Measurements from ENCODE around the gene DNM3. TPM values are rescaled to one million over a fixed set of nuclear protein-coding genes. Genes with fewer than 3 reads are reported as not detected.

The DNM3 gene
- total RNA-seq, 1 experiment from 2014 or later: 0.45 TPM

- Histone ChIP-seq H2AFZ (ENCODE audit: low read length) (no peak overlapping the region), H3K36me3 (ENCODE audit: insufficient read depth, low read length) (no peaks in the 10 kb centered on the region), H3K79me2 (ENCODE audit: low read length) (no peaks in the 10 kb centered on the region), H3K9me2 (replicated peaks; ENCODE audit: insufficient read depth, low read length) (no peaks in the 10 kb centered on the region), H3K27ac (ENCODE audit: low read length) (no peak overlapping the region), H3K4me3 (ENCODE audit: low read length) (no peak overlapping the region), H3K27me3 (ENCODE audit: low read length) (no peaks in the 10 kb centered on the region), H3K4me2 (ENCODE audit: low read depth, low read length, poor library complexity, severe bottlenecking) (no peak overlapping the region), H3K9ac (ENCODE audit: low read length) (no peak overlapping the region), H3K4me1 (ENCODE audit: low read length) (no peaks in the 10 kb centered on the region), H3K9me3 (ENCODE audit: low read length) (no peaks in the 10 kb centered on the region), H4K20me1 (ENCODE audit: insufficient read depth, low read depth, low read length) (no peaks in the 10 kb centered on the region)
- no peak for DNase-seq
Measured at GRCh38 chr1:172328266-172328665, 487.0 kb downstream of the DNM3 start.

GRCh38 chr1:172332230-172332629 lies 490.9 kb downstream of the DNM3 start:
- no peak overlapping the region for H2AFZ ChIP-seq (ENCODE audit: low read length)
- H3K4me1 ChIP-seq (ENCODE audit: low read length): no peaks in the 10 kb centered on the region
- H4K20me1 ChIP-seq (ENCODE audit: insufficient read depth, low read depth, low read length): no peaks in the 10 kb centered on the region
- no peak for DNase-seq
- no peaks in the 10 kb centered on the region for H3K79me2 ChIP-seq (ENCODE audit: low read length)
- H3K9ac ChIP-seq (ENCODE audit: low read length): no peak overlapping the region
- no peaks in the 10 kb centered on the region for H3K36me3 ChIP-seq (ENCODE audit: insufficient read depth, low read length)
- H3K9me3 ChIP-seq (ENCODE audit: low read length): no peaks in the 10 kb centered on the region
- no peaks in the 10 kb centered on the region for H3K9me2 ChIP-seq (replicated peaks; ENCODE audit: insufficient read depth, low read length)
- no peak overlapping the region for H3K4me3 ChIP-seq (ENCODE audit: low read length)
- H3K27me3 ChIP-seq (ENCODE audit: low read length): no peaks in the 10 kb centered on the region
- no peak overlapping the region for H3K4me2 ChIP-seq (ENCODE audit: low read depth, low read length, poor library complexity, severe bottlenecking)
- no peak overlapping the region for H3K27ac ChIP-seq (ENCODE audit: low read length)

- no peak overlapping the region for H3K27ac ChIP-seq (ENCODE audit: low read length)
- no peaks in the 10 kb centered on the region for H4K20me1 ChIP-seq (ENCODE audit: insufficient read depth, low read depth, low read length)
- no peaks in the 10 kb centered on the region for H3K27me3 ChIP-seq (ENCODE audit: low read length)
- no peaks in the 10 kb centered on the region for H3K36me3 ChIP-seq (ENCODE audit: insufficient read depth, low read length)
- H3K9me2 ChIP-seq (replicated peaks; ENCODE audit: insufficient read depth, low read length): no peaks in the 10 kb centered on the region
- no peak overlapping the region for H3K4me2 ChIP-seq (ENCODE audit: low read depth, low read length, poor library complexity, severe bottlenecking)
- H3K4me3 ChIP-seq (ENCODE audit: low read length): no peak overlapping the region
- DNase-seq: no peak
- H3K4me1 ChIP-seq (ENCODE audit: low read length): no peaks in the 10 kb centered on the region
- H3K79me2 ChIP-seq (ENCODE audit: low read length): no peaks in the 10 kb centered on the region
- H3K9me3 ChIP-seq (ENCODE audit: low read length): no peaks in the 10 kb centered on the region
- H3K9ac ChIP-seq (ENCODE audit: low read length): no peak overlapping the region
- H2AFZ ChIP-seq (ENCODE audit: low read length): no peak overlapping the region
Measured at GRCh38 chr1:172335377-172335776, 494.1 kb downstream of the DNM3 start.

- H3K4me3 ChIP-seq (ENCODE audit: low read length): no peak overlapping the region
- H3K9me3 ChIP-seq (ENCODE audit: low read length): no peaks in the 10 kb centered on the region
- no peaks in the 10 kb centered on the region for H3K36me3 ChIP-seq (ENCODE audit: insufficient read depth, low read length)
- no peaks in the 10 kb centered on the region for H3K27me3 ChIP-seq (ENCODE audit: low read length)
- H3K4me1 ChIP-seq (ENCODE audit: low read length): no peaks in the 10 kb centered on the region
- H4K20me1 ChIP-seq (ENCODE audit: insufficient read depth, low read depth, low read length): no peaks in the 10 kb centered on the region
- H3K27ac ChIP-seq (ENCODE audit: low read length): no peak overlapping the region
- H3K9me2 ChIP-seq (replicated peaks; ENCODE audit: insufficient read depth, low read length): no peaks in the 10 kb centered on the region
- no peak overlapping the region for H3K9ac ChIP-seq (ENCODE audit: low read length)
- H2AFZ ChIP-seq (ENCODE audit: low read length): no peak overlapping the region
- no peaks in the 10 kb centered on the region for H3K79me2 ChIP-seq (ENCODE audit: low read length)
- no peak overlapping the region for H3K4me2 ChIP-seq (ENCODE audit: low read depth, low read length, poor library complexity, severe bottlenecking)
- DNase-seq: no peak
Measured at GRCh38 chr1:172338295-172338735, 497.0 kb downstream of the DNM3 start.

- no peak for DNase-seq
- Histone ChIP-seq H3K4me1 (ENCODE audit: low read length) (no peaks in the 10 kb centered on the region), H3K9me2 (replicated peaks; ENCODE audit: insufficient read depth, low read length) (no peaks in the 10 kb centered on the region), H3K27ac (ENCODE audit: low read length) (no peak overlapping the region), H3K4me2 (ENCODE audit: low read depth, low read length, poor library complexity, severe bottlenecking) (no peak overlapping the region), H3K27me3 (ENCODE audit: low read length) (no peaks in the 10 kb centered on the region), H3K36me3 (ENCODE audit: insufficient read depth, low read length) (no peaks in the 10 kb centered on the region), H4K20me1 (ENCODE audit: insufficient read depth, low read depth, low read length) (no peaks in the 10 kb centered on the region), H3K79me2 (ENCODE audit: low read length) (no peaks in the 10 kb centered on the region), H3K4me3 (ENCODE audit: low read length) (no peak overlapping the region), H3K9ac (ENCODE audit: low read length) (no peak overlapping the region), H2AFZ (ENCODE audit: low read length) (no peak overlapping the region), H3K9me3 (ENCODE audit: low read length) (no peaks in the 10 kb centered on the region)
Measured at GRCh38 chr1:172339842-172340241, 498.5 kb downstream of the DNM3 start.

GRCh38 chr1:172340520-172340919 lies 499.2 kb downstream of the DNM3 start:
- H2AFZ ChIP-seq (ENCODE audit: low read length): no peak overlapping the region
- H3K27me3 ChIP-seq (ENCODE audit: low read length): no peaks in the 10 kb centered on the region
- no peaks in the 10 kb centered on the region for H3K9me2 ChIP-seq (replicated peaks; ENCODE audit: insufficient read depth, low read length)
- no peak overlapping the region for H3K4me3 ChIP-seq (ENCODE audit: low read length)
- no peak overlapping the region for H3K9ac ChIP-seq (ENCODE audit: low read length)
- H3K79me2 ChIP-seq (ENCODE audit: low read length): no peaks in the 10 kb centered on the region
- H3K4me1 ChIP-seq (ENCODE audit: low read length): no peaks in the 10 kb centered on the region
- H3K9me3 ChIP-seq (ENCODE audit: low read length): no peaks in the 10 kb centered on the region
- no peaks in the 10 kb centered on the region for H4K20me1 ChIP-seq (ENCODE audit: insufficient read depth, low read depth, low read length)
- H3K36me3 ChIP-seq (ENCODE audit: insufficient read depth, low read length): no peaks in the 10 kb centered on the region
- no peak for DNase-seq
- no peak overlapping the region for H3K4me2 ChIP-seq (ENCODE audit: low read depth, low read length, poor library complexity, severe bottlenecking)
- no peak overlapping the region for H3K27ac ChIP-seq (ENCODE audit: low read length)

GRCh38 chr1:172341697-172342096 lies 500.4 kb downstream of the DNM3 start:
- no peak for DNase-seq
- Histone ChIP-seq H3K36me3 (ENCODE audit: insufficient read depth, low read length) (no peaks in the 10 kb centered on the region), H3K27me3 (ENCODE audit: low read length) (no peaks in the 10 kb centered on the region), H3K4me1 (ENCODE audit: low read length) (no peaks in the 10 kb centered on the region), H3K9me2 (replicated peaks; ENCODE audit: insufficient read depth, low read length) (no peaks in the 10 kb centered on the region), H3K79me2 (ENCODE audit: low read length) (no peaks in the 10 kb centered on the region), H3K9ac (ENCODE audit: low read length) (no peak overlapping the region), H2AFZ (ENCODE audit: low read length) (no peak overlapping the region), H3K4me3 (ENCODE audit: low read length) (no peak overlapping the region), H3K9me3 (ENCODE audit: low read length) (no peaks in the 10 kb centered on the region), H4K20me1 (ENCODE audit: insufficient read depth, low read depth, low read length) (no peaks in the 10 kb centered on the region), H3K4me2 (ENCODE audit: low read depth, low read length, poor library complexity, severe bottlenecking) (no peak overlapping the region), H3K27ac (ENCODE audit: low read length) (no peak overlapping the region)

- H4K20me1 ChIP-seq (ENCODE audit: insufficient read depth, low read depth, low read length): no peaks in the 10 kb centered on the region
- H2AFZ ChIP-seq (ENCODE audit: low read length): no peak overlapping the region
- H3K36me3 ChIP-seq (ENCODE audit: insufficient read depth, low read length): no peaks in the 10 kb centered on the region
- no peak overlapping the region for H3K4me3 ChIP-seq (ENCODE audit: low read length)
- H3K9me3 ChIP-seq (ENCODE audit: low read length): no peaks in the 10 kb centered on the region
- no peak overlapping the region for H3K9ac ChIP-seq (ENCODE audit: low read length)
- no peak overlapping the region for H3K27ac ChIP-seq (ENCODE audit: low read length)
- DNase-seq: no peak
- no peak overlapping the region for H3K4me2 ChIP-seq (ENCODE audit: low read depth, low read length, poor library complexity, severe bottlenecking)
- H3K4me1 ChIP-seq (ENCODE audit: low read length): no peaks in the 10 kb centered on the region
- no peaks in the 10 kb centered on the region for H3K79me2 ChIP-seq (ENCODE audit: low read length)
- H3K27me3 ChIP-seq (ENCODE audit: low read length): no peaks in the 10 kb centered on the region
- no peaks in the 10 kb centered on the region for H3K9me2 ChIP-seq (replicated peaks; ENCODE audit: insufficient read depth, low read length)
Measured at GRCh38 chr1:172342584-172343239, 501.4 kb downstream of the DNM3 start.
